ENCODE measurements around the gene WDFY2.
A peak's percentile ranks its signal among the peaks of the same experiment; 100 is the strongest.

The WDFY2 gene

GRCh38 chr13:51814071-51814470 is 229.8 kb downstream of the WDFY2 start:
- no peak for DNase-seq (ENCODE audit: low read depth in 3 of 3, low spot score in 1 of 3)

GRCh38 chr13:51814825-51815650 is 230.8 kb downstream of the WDFY2 start:
- DNase-seq (ENCODE audit: low read depth in 3 of 3, low spot score in 1 of 3), result peak in 2 of 3 donors; percentile 52 to 62

GRCh38 chr13:51815848-51816247 is 231.6 kb downstream of the WDFY2 start:
- DNase-seq (ENCODE audit: low read depth in 3 of 3, low spot score in 1 of 3), result no peak

GRCh38 chr13:51816604-51817249 is 232.5 kb downstream of the WDFY2 start:
- DNase-seq (ENCODE audit: low read depth in 3 of 3, low spot score in 1 of 3), result no peak
